Hematopoietic multipotent progenitor cell treated with erythropoietin and hydrocortisone succinate and interleukin-3 and kit ligand, for 4 days (in vitro differentiated cells): ENCODE results near the gene ZNF20.

ENCODE experiments used
- DNase-seq: peaks from one replicate; pipeline ENCODE4 v3.0.0-alpha.2; 2015

Gene ZNF20

DNA sequence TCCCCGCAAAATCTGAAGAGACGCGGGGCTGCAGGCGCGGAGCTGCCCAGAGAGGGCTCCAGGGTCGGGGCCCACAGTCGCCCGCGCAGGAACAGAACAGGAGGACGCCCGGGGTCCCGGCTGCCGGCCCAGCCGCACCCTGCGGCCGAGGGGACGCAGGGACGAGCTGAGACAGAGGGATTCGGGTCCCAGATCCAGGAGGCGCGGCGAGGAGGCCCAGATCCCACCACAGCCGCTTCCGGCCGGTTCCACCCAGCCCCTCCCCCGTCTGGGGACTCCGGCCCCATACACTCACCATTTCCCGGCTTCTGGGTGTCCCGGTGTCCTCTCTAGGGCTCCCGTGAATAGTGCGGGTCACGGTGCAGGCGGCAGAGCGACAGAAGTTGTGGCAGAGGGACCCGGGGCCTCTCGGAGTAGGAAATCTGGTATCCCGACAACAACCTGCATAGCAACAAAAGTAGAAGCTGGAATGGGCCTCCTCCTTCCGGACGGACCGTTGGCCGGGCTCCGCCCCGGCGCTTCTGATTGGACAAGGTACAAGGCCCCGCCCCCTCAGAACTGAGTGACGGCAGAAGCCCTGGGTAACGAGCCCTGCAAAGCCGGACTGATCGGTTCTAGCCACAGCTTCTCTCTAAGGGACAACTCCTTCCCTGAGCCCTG lies at the start of gene ZNF20:
Gene ZNF20 (minus strand): TSS at position 466 of the 660 bp plus-strand sequence. CDS start 168 bp downstream, at position 298.
- peak; percentile 98 for DNase-seq

DNA sequence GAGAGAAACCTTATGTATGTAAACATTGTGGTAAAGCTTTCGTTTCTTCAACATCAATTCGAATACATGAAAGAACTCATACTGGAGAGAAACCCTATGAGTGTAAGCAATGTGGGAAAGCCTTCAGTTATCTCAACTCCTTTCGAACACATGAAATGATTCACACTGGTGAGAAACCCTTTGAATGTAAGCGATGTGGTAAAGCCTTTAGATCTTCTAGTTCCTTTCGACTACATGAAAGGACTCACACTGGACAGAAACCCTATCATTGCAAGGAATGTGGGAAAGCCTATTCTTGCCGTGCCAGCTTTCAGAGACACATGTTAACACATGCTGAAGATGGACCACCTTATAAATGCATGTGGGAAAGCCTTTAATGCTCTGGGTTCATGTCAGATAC lies 47.5 kb upstream of the ZNF20 start:
- peak; percentile 27 for DNase-seq

DNA sequence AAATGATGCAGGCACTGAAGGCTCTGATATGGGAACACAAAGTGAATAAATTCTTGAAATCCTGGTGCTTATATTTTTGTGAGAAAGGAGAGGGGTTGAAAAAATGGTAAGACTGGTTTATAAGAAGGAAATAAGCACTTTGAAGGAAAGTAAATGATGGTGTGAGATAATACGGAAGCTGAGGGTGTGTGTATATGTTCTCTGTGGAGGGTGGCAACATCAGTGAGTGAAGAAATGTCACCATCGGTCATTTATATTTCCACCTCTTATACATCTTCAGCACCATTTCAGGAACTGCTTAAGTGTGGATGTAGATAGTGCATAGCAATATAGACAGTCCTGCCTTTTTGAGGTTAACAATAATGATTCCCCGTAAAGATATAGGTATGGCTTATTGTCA lies 40.2 kb upstream of the ZNF20 start:
- no peak for DNase-seq

DNA sequence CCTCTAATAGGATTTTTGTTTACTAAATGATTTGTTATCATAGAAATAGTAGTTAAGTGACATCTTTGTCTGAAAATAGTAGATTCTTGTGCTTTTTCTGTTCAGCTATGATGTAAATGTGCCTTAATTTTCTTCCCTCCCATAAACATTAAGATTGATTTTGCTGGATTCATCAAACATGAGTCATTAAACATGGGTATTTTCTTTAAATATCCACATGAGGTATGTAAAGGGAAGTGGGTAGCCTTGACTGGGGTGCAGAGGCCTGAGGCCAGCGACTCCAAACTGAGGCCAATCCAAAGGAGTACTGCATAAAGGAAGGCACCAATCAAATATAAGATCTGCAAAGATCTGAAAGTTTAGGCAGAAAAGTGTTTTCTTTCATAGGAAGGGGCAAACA lies 26.5 kb upstream of the ZNF20 start:
- DNase-seq = no peak

DNA sequence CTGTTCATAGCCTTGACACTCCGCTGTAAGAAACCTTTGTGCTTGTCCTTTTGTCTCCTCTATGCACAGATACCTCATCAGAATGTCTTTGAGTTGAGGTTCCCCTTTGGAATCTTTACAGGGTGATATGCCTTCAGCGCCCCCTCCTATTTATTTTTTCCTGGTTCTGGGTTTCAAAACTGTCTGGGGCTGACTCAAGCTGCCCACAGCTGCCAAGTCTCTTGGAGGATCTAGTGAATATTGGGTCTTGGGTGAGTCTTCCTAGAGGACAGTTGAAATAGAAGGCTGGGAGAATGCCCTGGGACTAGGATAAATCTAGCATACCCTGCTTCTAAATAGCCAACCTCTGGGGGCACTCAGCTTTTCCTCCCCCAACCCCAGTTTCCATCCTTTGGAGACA lies 23.7 kb upstream of the ZNF20 start:
- DNase-seq = peak; percentile 22

DNA sequence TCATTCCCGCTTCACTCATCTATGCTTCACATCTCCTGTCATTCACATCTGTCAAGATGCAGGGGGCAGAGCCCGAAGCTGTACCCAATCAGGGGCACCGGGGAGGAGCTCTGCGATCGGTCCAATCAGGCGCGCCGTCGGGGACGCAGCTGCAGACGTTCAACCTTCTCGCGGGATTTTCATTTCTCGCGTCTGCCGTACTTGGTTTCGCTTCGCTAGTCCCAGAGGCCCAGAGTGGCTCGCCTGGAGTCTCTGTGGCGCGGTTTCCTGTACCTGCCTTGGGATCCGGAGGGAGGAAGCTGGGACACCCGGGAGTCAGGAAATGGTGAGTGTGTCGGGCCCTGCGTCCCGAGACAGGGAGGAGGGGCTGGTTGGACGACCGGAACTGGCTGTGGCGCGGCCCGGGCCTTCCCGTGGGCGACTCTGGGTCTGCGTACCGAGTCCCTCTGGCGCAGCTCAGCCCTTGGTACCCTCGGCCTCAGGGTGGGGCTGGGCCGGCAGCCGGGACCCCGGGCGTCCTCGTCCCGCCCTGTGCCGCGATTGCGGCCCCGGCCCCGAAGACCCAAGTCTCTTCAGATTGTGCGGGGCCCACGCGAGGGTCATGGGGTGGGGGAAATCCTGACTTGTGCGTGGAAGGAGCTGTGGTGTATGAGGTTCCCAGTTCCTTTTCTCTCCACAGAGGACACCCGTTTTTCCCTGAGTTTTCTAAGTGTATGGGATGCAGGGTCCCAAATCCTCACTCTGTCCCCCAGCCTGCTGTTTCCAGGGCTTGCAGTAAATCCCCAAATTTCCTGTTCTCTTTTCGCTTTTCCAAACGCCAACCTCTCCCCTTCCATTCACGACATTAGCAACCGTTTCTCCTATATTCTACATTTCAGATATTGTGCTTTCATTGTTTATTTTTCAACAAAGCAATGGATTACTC lies 23.0 kb upstream of the ZNF20 start, which contains the start of gene ZNF136:
Gene ZNF136 (plus strand): TSS at position 215 of the 925 bp plus-strand sequence. CDS start 108 bp downstream, at position 323.
- DNase-seq = peak; percentile 98

DNA sequence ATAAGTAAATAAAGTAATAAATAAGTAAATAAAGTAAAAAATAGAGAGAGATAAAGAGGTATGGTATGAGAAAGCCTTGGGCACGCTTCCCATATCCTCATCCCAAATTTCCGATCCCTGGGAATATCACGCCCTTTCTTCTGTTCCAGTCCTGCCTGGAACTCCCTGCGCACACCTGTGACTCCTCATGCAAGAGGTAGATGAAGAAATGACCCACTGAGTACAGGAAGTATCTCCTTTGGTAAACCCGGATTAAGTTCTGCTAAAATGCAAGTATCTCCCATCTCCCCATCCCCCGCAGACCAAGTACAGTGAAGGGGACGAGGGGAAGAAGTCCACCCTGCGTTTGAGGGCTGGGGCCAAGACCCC lies 22.3 kb upstream of the ZNF20 start:
- DNase-seq = no peak

DNA sequence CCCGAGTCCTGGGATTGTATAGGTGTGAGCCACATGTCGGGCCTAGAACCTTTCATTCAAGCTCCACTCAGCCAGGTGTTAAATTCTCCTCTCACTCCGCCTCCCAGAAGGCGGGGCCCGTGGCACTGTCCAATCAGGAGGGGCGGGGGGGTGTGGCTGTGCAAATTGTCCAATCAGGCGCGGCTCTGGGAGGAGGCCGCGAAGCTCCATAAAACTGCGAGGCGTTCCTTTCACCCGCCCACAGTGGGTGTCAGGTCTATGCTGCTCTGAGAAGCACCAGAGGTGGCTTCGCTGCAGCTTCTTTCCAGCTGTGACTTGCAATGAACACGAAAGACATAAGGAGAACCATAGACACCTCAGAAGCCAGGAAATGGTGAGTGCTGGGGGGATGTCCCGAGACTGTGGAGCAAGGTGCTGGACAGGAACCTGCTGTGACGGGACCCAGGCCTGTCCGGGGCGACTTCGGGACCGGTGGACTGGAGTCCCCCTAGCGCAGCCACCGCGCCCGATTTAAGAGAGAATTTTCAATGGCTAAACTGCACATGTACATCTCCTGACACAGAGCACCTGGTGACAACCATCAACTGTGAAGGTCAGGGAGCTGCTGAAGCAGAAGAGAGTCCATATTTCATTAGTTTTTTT lies 19.7 kb upstream of the ZNF20 start:
- DNase-seq = no peak

DNA sequence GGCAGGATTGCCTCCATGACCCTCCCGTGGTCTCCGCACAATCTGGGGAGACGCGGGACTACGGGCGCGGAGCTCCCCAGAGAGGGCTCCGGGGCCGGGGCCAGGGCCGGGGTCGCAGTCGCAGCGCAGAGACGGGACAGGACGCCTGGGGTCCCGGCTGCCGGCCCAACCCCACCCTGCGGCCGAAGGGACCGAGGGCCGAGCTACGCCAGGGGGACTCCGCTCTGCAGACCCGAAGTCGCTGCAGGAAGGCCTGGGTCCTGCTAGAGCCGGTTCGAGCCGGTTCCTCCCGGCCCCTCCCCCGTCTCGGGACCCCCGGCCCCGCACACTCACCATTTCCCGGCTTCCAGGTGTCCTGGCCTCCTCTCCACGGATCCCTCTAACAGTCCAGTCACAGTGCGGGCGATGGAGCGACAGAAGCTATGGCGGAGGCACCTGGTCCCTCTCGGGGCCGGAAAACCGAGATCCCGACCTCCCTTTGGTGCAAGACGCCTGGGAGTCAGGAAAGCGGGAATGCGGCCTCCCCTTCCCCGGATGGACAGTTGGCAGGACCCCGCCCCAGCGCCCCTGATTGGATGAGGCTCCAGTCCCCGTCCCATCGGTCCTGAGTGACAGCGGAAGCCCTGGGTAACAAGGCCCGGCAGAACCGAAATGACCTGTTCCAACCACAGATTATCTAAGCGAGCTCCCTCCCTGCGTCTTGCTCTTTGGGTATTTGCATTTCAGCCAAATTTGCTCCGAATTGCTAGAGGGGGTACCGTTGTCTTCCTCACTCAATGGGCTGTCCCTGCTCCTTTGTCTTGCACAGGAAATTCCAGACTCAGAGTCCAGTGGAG lies 16.3 kb upstream of the ZNF20 start, which contains the start of gene ZNF625:
Gene ZNF625 (minus strand): TSS at position 512 of the 836 bp plus-strand sequence. CDS start 176 bp downstream, at position 336.
- peak; percentile 91 for DNase-seq

DNA sequence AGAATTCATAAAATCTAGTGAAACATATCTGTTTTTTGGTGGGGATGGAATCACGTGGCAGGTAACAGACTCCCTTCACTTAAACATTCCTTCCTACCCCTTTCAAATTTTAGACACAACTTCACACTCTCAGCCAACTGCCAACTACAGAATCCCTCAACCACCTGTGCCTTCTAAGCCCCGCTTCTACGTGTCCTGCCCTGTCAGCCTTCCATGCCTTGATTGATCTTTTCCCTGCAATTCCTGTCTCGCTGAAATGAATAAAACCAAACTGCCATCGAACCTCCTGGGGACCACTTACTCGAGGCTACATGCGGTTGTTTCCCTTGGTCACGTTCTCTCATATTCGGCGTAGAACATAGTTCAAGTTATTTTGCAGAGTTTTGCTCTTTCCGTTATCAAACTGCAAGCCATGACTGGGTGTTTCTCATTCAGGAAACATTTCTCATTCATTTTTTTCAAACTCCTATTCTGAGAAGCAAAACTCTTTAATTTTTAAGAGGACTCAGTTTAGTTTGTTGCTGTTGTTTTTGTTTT lies 15.2 kb upstream of the ZNF20 start:
- DNase-seq = peak; percentile 59

DNA sequence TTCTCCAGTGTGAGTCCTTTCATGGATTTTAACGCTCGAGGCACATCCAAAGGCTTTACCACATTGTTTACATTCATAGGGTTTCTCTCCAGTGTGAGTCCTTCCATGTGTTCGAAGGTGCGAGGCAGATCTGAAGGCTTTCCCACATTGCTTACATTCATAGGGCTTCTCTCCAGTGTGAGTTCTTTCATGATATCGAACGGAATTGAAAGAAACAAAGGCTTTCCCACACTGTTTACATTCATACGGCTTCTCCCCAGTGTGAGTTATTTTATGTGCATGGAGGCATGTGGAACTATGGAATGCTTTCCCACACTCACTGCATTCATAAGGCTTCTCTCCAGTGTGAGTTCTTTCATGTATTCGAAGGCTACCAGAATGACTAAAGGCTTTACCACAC lies 5.2 kb upstream of the ZNF20 start:
- DNase-seq = no peak

DNA sequence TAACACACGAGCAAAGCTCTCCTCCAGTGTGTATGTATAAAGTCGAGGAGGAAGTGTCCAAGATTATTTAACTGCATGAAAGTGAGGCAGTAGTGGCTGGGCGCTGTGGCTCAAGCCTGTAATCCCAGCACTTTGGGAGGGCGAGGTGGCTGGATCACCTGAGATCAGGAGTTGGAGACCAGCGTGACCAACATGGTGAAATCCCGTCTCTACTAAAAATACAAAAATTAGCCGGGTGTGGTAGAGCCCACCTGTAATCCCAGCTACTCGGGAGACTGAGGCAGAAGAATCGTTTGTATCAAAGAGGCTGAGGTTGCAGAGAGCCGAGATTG lies 1.2 kb upstream of the ZNF20 start:
- no peak for DNase-seq

DNA sequence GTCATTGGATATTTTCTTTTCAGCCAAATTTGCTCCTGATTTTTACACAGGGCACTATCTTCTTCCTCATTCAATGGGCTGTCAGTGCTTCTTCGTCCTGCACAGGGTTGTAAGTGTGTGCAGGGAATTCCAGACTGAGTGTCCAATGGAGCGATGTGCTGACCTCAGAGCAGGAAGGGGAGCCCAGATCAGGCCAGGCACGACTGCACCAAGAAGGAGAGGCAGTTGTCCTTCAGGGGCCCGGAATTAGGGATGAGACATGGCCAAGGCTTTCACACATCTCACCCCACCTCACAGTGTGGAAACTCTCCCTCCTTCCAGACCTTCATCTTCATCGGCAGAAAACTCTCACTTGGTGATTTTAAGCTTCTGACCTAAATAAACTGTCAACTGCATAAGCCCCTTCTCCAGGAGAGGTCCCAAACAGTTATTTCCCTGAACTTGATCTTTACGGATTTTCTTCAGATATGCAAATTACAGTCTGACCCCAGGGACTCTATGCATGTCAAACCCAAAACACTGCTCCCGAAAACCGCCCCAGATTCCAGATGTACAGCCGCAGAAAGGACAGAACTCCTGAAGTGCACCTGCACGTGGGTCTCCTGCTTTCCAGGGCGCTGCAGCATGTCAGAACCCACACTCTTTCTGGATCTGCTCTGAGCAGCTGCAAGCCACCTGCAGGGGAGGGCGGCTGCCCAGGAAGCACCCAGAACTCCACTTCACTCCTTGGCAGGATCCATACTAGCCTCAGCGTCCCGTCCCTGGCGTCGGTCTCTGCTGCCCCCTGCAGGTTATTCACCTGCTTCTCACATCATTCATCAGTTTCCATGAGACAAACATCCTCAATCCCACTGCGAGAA lies 625 bp upstream of the ZNF20 start:
- DNase-seq = peak; percentile 93

DNA sequence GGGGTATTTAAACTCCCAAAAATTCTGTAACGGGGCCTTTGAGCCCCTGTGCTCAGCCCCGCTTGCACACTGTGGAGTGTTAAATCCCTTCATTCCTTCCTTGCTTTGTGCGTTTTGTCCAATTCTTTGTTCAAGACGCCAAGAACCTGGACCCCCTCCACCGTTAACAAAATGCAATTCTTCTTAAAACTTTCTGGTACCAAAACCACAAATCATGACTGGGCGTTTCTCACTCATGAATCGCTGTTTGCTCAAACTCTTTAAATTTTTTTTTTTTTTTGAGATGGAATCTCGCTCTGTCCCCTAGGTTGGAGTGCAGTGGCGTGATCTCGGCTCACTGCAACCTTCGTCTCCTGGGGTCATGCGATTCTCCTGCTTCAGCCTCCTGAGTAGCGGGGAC lies 881 bp downstream of the ZNF20 start:
- DNase-seq = peak; percentile 58

DNA sequence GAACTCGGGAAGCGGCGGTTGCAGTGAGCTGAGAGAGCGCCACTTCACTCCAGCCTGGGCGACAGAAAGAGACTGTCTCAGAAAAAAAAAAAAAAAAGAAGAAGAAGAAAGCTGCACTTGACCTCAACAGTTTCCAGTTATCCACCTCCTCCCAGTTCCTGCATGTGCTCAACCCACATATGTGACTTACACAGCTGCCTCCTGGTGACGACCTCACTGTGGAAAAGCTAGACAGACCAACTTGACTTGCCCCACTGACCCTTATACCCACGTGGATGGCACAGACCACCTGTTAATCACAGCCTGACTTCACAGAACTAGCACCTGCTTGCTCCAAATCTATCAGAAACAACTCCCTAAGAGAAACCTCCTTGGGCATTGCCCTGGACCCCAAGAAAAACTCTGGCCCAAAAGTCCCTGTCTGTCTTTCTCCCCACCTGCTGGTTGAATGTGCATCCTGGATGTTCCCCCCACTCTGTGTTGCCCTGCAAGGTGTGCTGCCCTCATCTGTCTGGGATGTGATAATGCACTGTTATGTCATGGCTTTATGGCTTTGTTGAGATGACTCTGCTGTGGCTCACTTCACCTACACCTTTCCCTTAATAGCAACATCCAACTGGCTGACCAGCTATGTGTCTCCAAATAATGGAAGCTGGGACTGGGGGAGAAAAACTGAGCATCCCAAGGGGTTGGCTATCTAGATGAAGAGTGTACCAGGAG lies 2.8 kb downstream of the ZNF20 start:
- DNase-seq = peak; percentile 67

DNA sequence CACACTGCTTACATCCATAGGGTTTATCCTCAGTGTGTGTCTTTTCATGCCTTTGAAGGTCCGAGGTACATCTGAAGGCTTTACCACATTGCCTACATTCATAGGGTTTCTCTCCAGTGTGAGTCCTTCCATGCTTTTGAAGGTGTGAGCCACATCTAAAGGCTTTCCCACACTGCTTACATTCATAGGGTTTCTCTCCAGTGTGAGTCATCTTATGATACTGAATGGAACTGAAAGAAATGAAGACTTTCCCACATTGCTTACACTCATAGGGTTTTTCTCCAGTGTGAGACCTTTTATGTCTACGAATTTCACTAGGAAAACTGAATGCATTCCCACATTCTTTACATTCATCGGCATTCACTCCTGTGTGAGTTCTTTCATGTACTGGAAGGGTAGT lies 7.1 kb downstream of the ZNF20 start:
- no peak for DNase-seq

DNA sequence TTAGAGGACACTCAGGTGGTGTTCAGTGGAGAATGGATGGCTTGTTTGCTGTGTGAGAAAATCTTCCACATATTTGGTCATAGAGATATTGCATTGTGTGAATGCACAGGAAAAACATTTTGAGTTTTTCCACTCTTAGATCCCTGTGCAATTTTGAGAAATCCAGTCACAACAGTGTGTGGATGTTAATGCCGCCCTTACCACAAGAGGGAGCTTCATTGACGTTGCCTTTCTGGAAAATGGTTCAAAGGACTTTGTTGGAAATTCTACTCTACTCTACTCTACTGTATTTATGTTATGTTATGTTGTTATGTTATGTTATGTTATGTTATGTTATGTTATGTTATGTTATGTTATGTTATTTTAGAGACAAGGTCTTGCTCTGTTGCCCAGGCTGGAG lies 13.4 kb downstream of the ZNF20 start:
- peak; percentile 42 for DNase-seq

DNA sequence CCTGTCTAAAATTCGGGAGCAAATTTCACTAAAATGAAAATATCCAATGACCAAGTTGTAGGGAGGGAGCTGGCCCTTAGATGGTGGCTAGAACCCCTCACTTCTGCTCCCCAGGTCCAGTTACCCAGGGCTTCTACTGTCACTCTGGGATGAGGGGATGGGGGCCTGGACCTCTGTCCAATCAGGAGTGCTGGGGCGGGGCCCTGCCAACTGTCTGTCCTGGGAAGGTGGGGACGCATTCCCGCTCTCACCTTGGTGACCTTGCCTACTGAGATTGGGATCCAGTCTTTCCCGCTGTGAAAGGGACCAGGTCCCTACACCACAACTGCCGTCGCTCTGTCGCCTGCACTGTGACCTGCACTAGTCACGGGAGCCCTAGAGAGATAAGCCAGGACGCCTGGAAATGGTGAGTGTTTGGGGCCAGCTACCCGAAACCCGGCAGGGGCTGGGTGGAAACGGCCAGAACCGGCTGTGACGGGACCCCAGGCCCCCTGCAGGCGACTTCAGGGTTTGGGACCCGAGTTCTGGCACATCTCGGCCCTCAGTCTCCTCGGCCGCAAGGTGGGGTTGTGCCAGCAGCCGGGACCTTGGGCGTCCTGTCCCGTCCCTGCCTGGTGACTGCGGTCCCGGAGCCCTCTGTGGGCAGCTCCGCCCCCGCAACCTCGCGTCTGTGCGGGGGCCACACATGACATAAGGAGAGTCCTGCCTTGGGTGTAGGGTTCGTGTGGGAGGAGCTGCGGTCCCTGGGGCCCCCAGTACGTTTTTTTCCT lies 22.8 kb downstream of the ZNF20 start:
- no peak for DNase-seq

DNA sequence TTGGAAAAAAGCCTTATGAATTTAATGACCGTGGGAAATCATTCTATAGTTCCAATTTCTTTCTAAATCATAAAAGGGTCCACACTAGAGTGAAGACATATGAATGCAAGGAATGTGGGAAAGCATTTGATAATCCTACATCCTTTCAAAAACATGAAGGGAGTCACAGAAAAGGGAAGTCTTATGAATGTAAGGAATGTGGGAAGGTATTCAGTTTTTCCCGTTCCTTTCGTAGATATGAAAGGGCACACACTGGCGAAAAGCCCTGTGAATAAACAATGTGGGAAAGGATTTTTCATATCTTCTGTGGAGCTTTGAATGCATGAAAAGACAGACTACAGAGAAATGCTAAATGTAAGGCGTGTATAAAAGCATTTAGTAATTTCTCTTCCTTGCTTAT lies 27.0 kb downstream of the ZNF20 start:
- DNase-seq = no peak

DNA sequence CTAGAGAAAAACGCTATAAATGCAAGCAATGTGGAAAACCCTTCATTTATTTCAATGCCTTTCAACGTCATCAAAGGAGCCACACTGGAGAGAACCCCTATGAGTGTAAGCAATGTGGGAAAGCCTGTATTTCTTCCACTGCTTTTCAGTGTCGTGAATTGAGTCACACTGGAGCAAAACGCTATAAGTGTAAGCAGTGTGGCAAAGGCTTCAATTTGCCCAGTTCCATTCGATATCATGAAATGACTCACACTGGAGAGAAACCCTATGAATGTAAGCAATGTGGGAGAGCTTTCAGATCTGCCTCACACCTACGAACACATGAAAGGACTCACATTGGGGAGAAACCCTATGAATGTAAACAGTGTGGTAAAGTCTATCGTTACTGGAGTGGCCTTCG lies 27.4 kb downstream of the ZNF20 start:
- DNase-seq = no peak
